IMR-90 (cell line): Measurements from ENCODE around the gene IER5L. TPM values are rescaled to one million over a fixed set of nuclear protein-coding genes. Genes with fewer than 3 reads are reported as not detected.

Experiments used
- ATAC-seq: fragments of 200-7000 bp; cut with Tn5 transposase; 2 replicates; pipeline ENCODE4 v1.9.1; 2020; ENCODE audit warnings: low read depth, mild to moderate bottlenecking, moderate library complexity
- BruUV-seq: library from RNA; stranded (reverse); fragments of 400-500 nt; replicated peaks from 2 replicates; lab custom pipeline; 2021; lab: Mats Ljungman, UMichigan
- CTCF ChIA-PET: fragments of 300-600 bp; formaldehyde crosslinking; extraction: SDS; loops from one replicate; lab custom pipeline; 2021; ENCODE audit warnings: antibody characterized with exemption; lab: Yijun Ruan, JAX
- POLR2A ChIA-PET: fragments of 300-600 bp; sonication (Branson Sonifier 250); formaldehyde crosslinking; loops from one replicate; lab custom pipeline; 2022; ENCODE audit warnings: antibody characterized with exemption; ENCODE audit not compliant: unreplicated experiment; lab: Charles Lee
- DNase-seq: peaks from one replicate; pipeline ENCODE4 v3.0.0; 2013
- H2AFZ ChIP-seq: replicated peaks from 2 replicates; pipeline ENCODE3; 2013; ENCODE audit warnings: low read length, mild to moderate bottlenecking; ENCODE audit not compliant: poor library complexity
- H2AK5ac ChIP-seq: 2 replicates; pipeline ENCODE4 v1.6.1; 2013; ENCODE audit warnings: low read depth, low read length, inconsistent platforms
- H2AK9ac ChIP-seq: replicated peaks from 2 replicates; pipeline ENCODE3; 2013; ENCODE audit warnings: mild to moderate bottlenecking, low read depth, low read length, moderate library complexity; ENCODE audit not compliant: poor library complexity
- H2BK120ac ChIP-seq: 2 replicates; pipeline ENCODE4 v1.6.1; 2013; ENCODE audit warnings: low read depth, low read length, inconsistent platforms
- H2BK15ac ChIP-seq: 3 replicates; pipeline ENCODE4 v1.6.1; 2013; ENCODE audit warnings: low read depth, low read length, inconsistent platforms
- H2BK20ac ChIP-seq: 2 replicates; pipeline ENCODE4 v1.6.1; 2013; ENCODE audit warnings: low read depth, mild to moderate bottlenecking, inconsistent platforms, low read length, moderate library complexity
- H2BK5ac ChIP-seq: 2 replicates; pipeline ENCODE4 v1.6.1; 2013; ENCODE audit warnings: mild to moderate bottlenecking, low read depth, low read length, inconsistent platforms; ENCODE audit not compliant: poor library complexity, severe bottlenecking
- H3K14ac ChIP-seq: replicated peaks from 2 replicates; pipeline ENCODE4 v1.6.1; 2013; ENCODE audit warnings: low read depth, low read length, inconsistent platforms
- H3K18ac ChIP-seq: 2 replicates; pipeline ENCODE4 v1.6.1; 2013; ENCODE audit warnings: low read depth, low read length, control low read depth
- H3K23ac ChIP-seq: 2 replicates; pipeline ENCODE4 v1.6.1; 2013; ENCODE audit warnings: low read depth, low read length, inconsistent platforms
- H3K27ac ChIP-seq: 2 replicates; pipeline ENCODE4 v1.5.1; 2013; ENCODE audit warnings: mild to moderate bottlenecking, control low read depth, low read length; ENCODE audit not compliant: insufficient read depth
- H3K27me3 ChIP-seq: 2 replicates; pipeline ENCODE4 v1.6.1; 2013; ENCODE audit warnings: low read length; ENCODE audit not compliant: control insufficient read depth, insufficient read depth
- H3K36me3 ChIP-seq: 2 replicates; pipeline ENCODE4 v1.6.1; 2013; ENCODE audit warnings: low read length, mixed read lengths; ENCODE audit not compliant: control insufficient read depth, insufficient read depth
- H3K4ac ChIP-seq: 2 replicates; pipeline ENCODE4 v1.6.1; 2013; ENCODE audit warnings: low read depth, low read length, inconsistent platforms
- H3K4me1 ChIP-seq: 2 replicates; pipeline ENCODE4 v1.6.1; 2013; ENCODE audit warnings: low read length, mixed read lengths; ENCODE audit not compliant: control insufficient read depth, insufficient read depth
- H3K4me2 ChIP-seq: 2 replicates; pipeline ENCODE4 v1.6.1; 2013; ENCODE audit warnings: low read depth, mild to moderate bottlenecking, control low read depth, low read length, moderate library complexity
- H3K4me3 ChIP-seq: 2 replicates; pipeline ENCODE4 v1.5.1; 2013; ENCODE audit warnings: low read depth, mild to moderate bottlenecking, control low read depth, low read length, moderate library complexity; ENCODE audit not compliant: insufficient read depth
- H3K56ac ChIP-seq: 2 replicates; pipeline ENCODE4 v1.6.1; 2013; ENCODE audit warnings: low read length, inconsistent platforms; ENCODE audit not compliant: insufficient read depth; ENCODE audit errors: extremely low read depth
- H3K79me1 ChIP-seq, 2 experiments: 2 replicates each; pipeline ENCODE4 v1.6.1; 2013; ENCODE audit warnings: low read length in 2 of 2, inconsistent platforms in 1 of 2, low read depth in 1 of 2
- H3K9ac ChIP-seq: 2 replicates; pipeline ENCODE4 v1.6.1; 2013; ENCODE audit warnings: low read depth, low read length, control low read depth
- H3K9me1 ChIP-seq: 2 replicates; pipeline ENCODE4 v1.6.1; 2013; ENCODE audit warnings: low read length, inconsistent platforms; ENCODE audit not compliant: insufficient read depth
- H3K9me3 ChIP-seq: 2 replicates; pipeline ENCODE4 v1.6.1; 2013; ENCODE audit warnings: low read length; ENCODE audit not compliant: control insufficient read depth, insufficient read depth
- H4K20me1 ChIP-seq: 2 replicates; pipeline ENCODE4 v1.6.1; 2013; ENCODE audit warnings: low read length, inconsistent platforms; ENCODE audit not compliant: insufficient read depth
- H4K5ac ChIP-seq: 2 replicates; pipeline ENCODE4 v1.6.1; 2013; ENCODE audit warnings: mild to moderate bottlenecking, low read depth, low read length, control low read depth
- H4K8ac ChIP-seq, 2 experiments: 2 replicates each; pipeline ENCODE4 v1.6.1; 2013; ENCODE audit warnings: low read depth in 2 of 2, low read length in 2 of 2, control low read depth in 1 of 2, inconsistent platforms in 1 of 2
- H4K91ac ChIP-seq: 2 replicates; pipeline ENCODE4 v1.6.1; 2013; ENCODE audit warnings: low read depth, low read length, inconsistent platforms; ENCODE audit not compliant: insufficient read depth
- BHLHE40 ChIP-seq: fragments of 150-350 bp; IDR thresholded peaks from 2 replicates; pipeline ENCODE4 v1.6.1; 2016; ENCODE audit warnings: mild to moderate bottlenecking, low read depth, low read length
- CEBPB ChIP-seq: IDR thresholded peaks from 2 replicates; pipeline ENCODE4 v1.6.1; 2012; ENCODE audit warnings: low read depth, low read length, improper control_type of control experiment
- FOS ChIP-seq: fragments of 150-350 bp; IDR thresholded peaks from 2 replicates; pipeline ENCODE4 v1.6.1; 2016; ENCODE audit warnings: low read depth, low read length
- MAZ ChIP-seq: IDR thresholded peaks from 2 replicates; pipeline ENCODE4 v1.6.1; 2012; ENCODE audit warnings: low read depth, mild to moderate bottlenecking, low read length, improper control_type of control experiment, moderate library complexity, borderline replicate concordance
- MXI1 ChIP-seq: IDR thresholded peaks from 2 replicates; pipeline ENCODE4 v1.6.1; 2012; ENCODE audit warnings: low read depth, mild to moderate bottlenecking, low read length, moderate library complexity, borderline replicate concordance
- NFE2L2 ChIP-seq: fragments of 150-350 bp; IDR thresholded peaks from 2 replicates; pipeline ENCODE4 v1.6.1; 2016; ENCODE audit warnings: low read depth, mild to moderate bottlenecking, low read length
- POLR2A ChIP-seq: IDR thresholded peaks from 2 replicates; pipeline ENCODE4 v1.6.1; 2012; ENCODE audit warnings: mild to moderate bottlenecking, low read depth, low read length
- RAD21 ChIP-seq: IDR thresholded peaks from 2 replicates; pipeline ENCODE4 v1.6.1; 2012; ENCODE audit warnings: low read length, improper control_type of control experiment
- RFX5 ChIP-seq: IDR thresholded peaks from 2 replicates; pipeline ENCODE4 v1.8.0; 2012; ENCODE audit warnings: low read depth, mild to moderate bottlenecking, low read length, moderate library complexity
- SMC3 ChIP-seq: fragments of 150-350 bp; IDR thresholded peaks from 2 replicates; pipeline ENCODE4 v1.6.1; 2016; ENCODE audit warnings: low read depth, mild to moderate bottlenecking, antibody characterized with exemption, low read length, moderate library complexity
- USF2 ChIP-seq: fragments of 150-350 bp; IDR thresholded peaks from 2 replicates; pipeline ENCODE4 v1.6.1; 2017; ENCODE audit warnings: mild to moderate bottlenecking, antibody characterized with exemption, low read length, low read depth
- WGBS, 2 experiments: methylation state at CpG; one replicate each; pipeline versions ENCODE4 v1.1.5 to v1.1.7; 2013; ENCODE audit warnings: missing lambda C conversion rate in 2 of 2; ENCODE audit not compliant: insufficient read length in 1 of 2; ENCODE audit errors: extremely low coverage in 2 of 2; 5-methylcytosine and 5-hydroxymethylcytosine counted together
- dilution Hi-C: fragments of 300-500 bp; cut with HindIII; formaldehyde crosslinking; loops from one replicate; pipeline ENCODE4 v1.14.3; 2018; ENCODE audit warnings: low sequenced_read_pairs; ENCODE audit not compliant: unreplicated experiment
- in situ Hi-C: fragments of 300-500 bp; cut with MboI; formaldehyde crosslinking; loops from 3 replicates; pipeline ENCODE4 v1.14.3; 2019; ENCODE audit warnings: low sequenced_read_pairs, inconsistent platforms, mixed read lengths
- intact Hi-C: fragments of 100-400 bp; cut with micrococcal nuclease; formaldehyde crosslinking; loops from 2 replicates; pipeline ENCODE4 v1.10.0; 2022
- polyA plus RNA-seq, 3 experiments: library from polyadenylated mRNA; depleted of rRNA; stranded (reverse); fragments of >200 nt; gene quantifications; 2 replicates each; pipeline ENCODE4 v1.2.3, GENCODE V29; 2012; ENCODE audit warnings: low replicate concordance in 1 of 3
- total RNA-seq: library from RNA; depleted of rRNA; stranded (reverse); fragments of >200 nt; gene quantifications from 2 replicates; pipeline ENCODE4 v1.2.3, GENCODE V29; 2012
- TF ChIP-seq, protein P1 (sequence below): fragments of 150-350 bp; IDR thresholded peaks from 2 replicates; pipeline ENCODE4 v1.6.1; 2016; ENCODE audit warnings: low read depth, mild to moderate bottlenecking, low read length, moderate library complexity, borderline replicate concordance

Gene IER5L
- total and polyA plus RNA-seq, 2 of the 4 experiments (the other 2 are of a cell fraction) = 12.5 to 13.4 TPM

- H4K5ac ChIP-seq = no peak overlapping the region
- ATAC-seq = no peak
- H2BK120ac ChIP-seq = no peak overlapping the region
- peaks cover 16 to 69% of the 10 kb centered on the region in 2 experiments for H3K79me1 ChIP-seq
- in situ Hi-C loops = no loop called here
- no peak overlapping the region for H2BK5ac ChIP-seq
- H3K56ac ChIP-seq = no peak overlapping the region
- H3K4me1 ChIP-seq = peaks cover 19% of the 10 kb centered on the region
- intact Hi-C loops = no loop called here
- no peak overlapping the region for H3K14ac ChIP-seq
- dilution Hi-C loops = no loop called here
- TF ChIP-seq RFX5 = no peak
- no peak for TF ChIP-seq MAZ
- no peak for TF ChIP-seq NFE2L2
- no peak for TF ChIP-seq SMC3
- TF ChIP-seq MXI1 = no peak
- TF ChIP-seq BHLHE40 = no peak
- no peak for TF ChIP-seq RAD21
- no peak for TF ChIP-seq FOS
- TF ChIP-seq POLR2A = no peak
- TF ChIP-seq CEBPB = no peak
- TF ChIP-seq USF2 = no peak
- TF ChIP-seq, protein P1, sequence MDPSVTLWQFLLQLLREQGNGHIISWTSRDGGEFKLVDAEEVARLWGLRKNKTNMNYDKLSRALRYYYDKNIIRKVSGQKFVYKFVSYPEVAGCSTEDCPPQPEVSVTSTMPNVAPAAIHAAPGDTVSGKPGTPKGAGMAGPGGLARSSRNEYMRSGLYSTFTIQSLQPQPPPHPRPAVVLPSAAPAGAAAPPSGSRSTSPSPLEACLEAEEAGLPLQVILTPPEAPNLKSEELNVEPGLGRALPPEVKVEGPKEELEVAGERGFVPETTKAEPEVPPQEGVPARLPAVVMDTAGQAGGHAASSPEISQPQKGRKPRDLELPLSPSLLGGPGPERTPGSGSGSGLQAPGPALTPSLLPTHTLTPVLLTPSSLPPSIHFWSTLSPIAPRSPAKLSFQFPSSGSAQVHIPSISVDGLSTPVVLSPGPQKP = no peak
- no peaks in the 10 kb centered on the region for H4K20me1 ChIP-seq
- DNase-seq = no peak
- H3K18ac ChIP-seq = no peak overlapping the region
- H3K27me3 ChIP-seq = no peaks in the 10 kb centered on the region
- H3K4ac ChIP-seq = no peak overlapping the region
- no peaks in the 10 kb centered on the region for H3K9me3 ChIP-seq
- no peak overlapping the region for H4K91ac ChIP-seq
- H3K4me3 ChIP-seq = no peak overlapping the region
- H3K4me2 ChIP-seq = no peak overlapping the region
- CTCF ChIA-PET = no interaction called here
- no peak overlapping the region for H3K9ac ChIP-seq
- H2BK20ac ChIP-seq = no peak overlapping the region
- H3K9me1 ChIP-seq = peaks cover 12% of the 10 kb centered on the region; the same call in 1 of the 2 replicates
- H2AK9ac ChIP-seq = no peak overlapping the region
- POLR2A ChIA-PET = interaction anchor here (0.6 kb wide), 1 partner anchor 15 kb away, joined by 5 read pairs; no protein-coding TSS in a partner anchor
- H2AK5ac ChIP-seq = no peak overlapping the region
- no peak overlapping the region for H3K23ac ChIP-seq
- H2BK15ac ChIP-seq = no peak overlapping the region
- no peak overlapping the region for H2AFZ ChIP-seq
- no TSS peak for BruUV-seq
- 79% methylated on average over 6 of the region's 10 CpGs; no CpG with 5 or more reads in 1 of the 2 experiments for WGBS, 2 experiments
- peaks cover 38% of the 10 kb centered on the region for H3K36me3 ChIP-seq
- H4K8ac ChIP-seq = no peak overlapping the region
- H3K27ac ChIP-seq = no peak overlapping the region
Measured at GRCh38 chr9:129150122-129150521, 27.9 kb downstream of the IER5L start.
